Measurements from ENCODE around the gene VSIR. TPM values are rescaled to one million over a fixed set of nuclear protein-coding genes. Genes with fewer than 3 reads are reported as not detected.

VSIR gene
- total RNA-seq, 6 experiments from 2014 or later: 6.1 to 17.1 (median 10.1) TPM

- peaks cover 0 to 5% (median 0%) of the 10 kb centered on the region in 4 donors for H3K4me1 ChIP-seq
- no peaks in the 10 kb centered on the region for H3K9me3 ChIP-seq
- ATAC-seq (no peak), DNase-seq (peak in 1 of 3 donors; percentile 54)
- no peak overlapping the region for H3K27ac ChIP-seq
- no peak overlapping the region for H3K4me3 ChIP-seq
- H3K36me3 ChIP-seq: no peaks in the 10 kb centered on the region
- TF ChIP-seq CTCF (IDR thresholded peaks at IDR 0.05) (no peak), POLR2A (IDR thresholded peaks at IDR 0.05) (no peak)
- no peaks in the 10 kb centered on the region for H3K27me3 ChIP-seq
- intact Hi-C loops (cut with DNase I): no loop called here
- WGBS (ENCODE audit: insufficient coverage, low coverage, low lambda C conversion rate, missing lambda C conversion rate): 80% methylated on average over 2 of the region's 20 CpGs
Measured at GRCh38 chr10:71741671-71742070, 31.6 kb downstream of the VSIR start.

GRCh38 chr10:71741029-71741428 lies 32.3 kb downstream of the VSIR start:
- TF ChIP-seq POLR2A (IDR thresholded peaks at IDR 0.05): no peak
- no peak for TF ChIP-seq CTCF (IDR thresholded peaks at IDR 0.05)
- H3K27me3 ChIP-seq: no peaks in the 10 kb centered on the region
- 54% methylated on average over 3 of the region's 4 CpGs for WGBS (ENCODE audit: insufficient coverage, low coverage, low lambda C conversion rate, missing lambda C conversion rate)
- ATAC-seq (no peak), DNase-seq (no peak)
- H3K9me3 ChIP-seq: no peaks in the 10 kb centered on the region
- no peak overlapping the region for H3K4me3 ChIP-seq
- no peaks in the 10 kb centered on the region for H3K4me1 ChIP-seq
- H3K27ac ChIP-seq: no peak overlapping the region
- intact Hi-C loops (cut with DNase I): no loop called here
- no peaks in the 10 kb centered on the region for H3K36me3 ChIP-seq

GRCh38 chr10:71740069-71740653 lies 33.2 kb downstream of the VSIR start:
- intact Hi-C loops (cut with DNase I): no loop called here
- TF ChIP-seq POLR2A (IDR thresholded peaks at IDR 0.05) (no peak), CTCF (IDR thresholded peaks at IDR 0.05) (no peak)
- Histone ChIP-seq H3K27ac (no peak overlapping the region), H3K36me3 (no peaks in the 10 kb centered on the region), H3K4me1 (no peaks in the 10 kb centered on the region), H3K4me3 (no peak overlapping the region), H3K9me3 (no peaks in the 10 kb centered on the region), H3K27me3 (no peaks in the 10 kb centered on the region)
- peak; percentile 22 to 57 (median 35) for ATAC-seq
- 56% methylated on average over 5 of the region's 9 CpGs for WGBS (ENCODE audit: insufficient coverage, low coverage, low lambda C conversion rate, missing lambda C conversion rate)
- DNase-seq: peak in 1 of 3 donors; percentile 54

- DNase-seq (peak in 1 of 3 donors; percentile 48), ATAC-seq (no peak)
- Histone ChIP-seq H3K27ac (no peak overlapping the region), H3K27me3 (no peaks in the 10 kb centered on the region), H3K4me3 (no peak overlapping the region), H3K9me3 (no peaks in the 10 kb centered on the region), H3K4me1 (no peaks in the 10 kb centered on the region), H3K36me3 (no peaks in the 10 kb centered on the region)
- TF ChIP-seq CTCF (IDR thresholded peaks at IDR 0.05) (no peak), POLR2A (IDR thresholded peaks at IDR 0.05) (no peak)
- intact Hi-C loops (cut with DNase I): no loop called here
- 100% methylated on average over 6 of the region's 8 CpGs for WGBS (ENCODE audit: insufficient coverage, low coverage, low lambda C conversion rate, missing lambda C conversion rate)
Measured at GRCh38 chr10:71739358-71739900, 33.9 kb downstream of the VSIR start.

All from right lobe of liver (tissue), 6 donors.